HG03025 (cell line): ENCODE data around the gene NAA38.
"Not testable (repeated sequence)": the region's sequence is repeated elsewhere in the genome, so short reads cannot be mapped to it uniquely, and the experiment has no call there.

Experiments
- ATAC-seq: cut with Tn5 transposase; IDR thresholded peaks from one replicate; pipeline ENCODE4 v1.9.1; 2021; ENCODE audit warnings: mild to moderate bottlenecking, moderate library complexity; ENCODE audit not compliant: unreplicated experiment, low FRiP score

NAA38 gene

GRCh38 chr17:7882629-7883028 lies 25.3 kb upstream of the NAA38 start:
- no peak for ATAC-seq

GRCh38 chr17:7882068-7882467 lies 24.7 kb upstream of the NAA38 start:
- no peak for ATAC-seq

GRCh38 chr17:7881276-7882054 lies 24.1 kb upstream of the NAA38 start:
- no peak for ATAC-seq

GRCh38 chr17:7880076-7880868 lies 22.9 kb upstream of the NAA38 start:
- ATAC-seq, result no peak

GRCh38 chr17:7878234-7878633 lies 20.9 kb upstream of the NAA38 start:
- no peak for ATAC-seq

- no peak for ATAC-seq
Observed at GRCh38 chr17:7875804-7876370, 18.5 kb upstream of the NAA38 start.

GRCh38 chr17:7873051-7873450 lies 15.7 kb upstream of the NAA38 start:
- ATAC-seq, result no peak

GRCh38 chr17:7867881-7868329 lies 10.5 kb upstream of the NAA38 start:
- no peak for ATAC-seq

GRCh38 chr17:7864995-7865650 lies 7.8 kb upstream of the NAA38 start:
- no peak for ATAC-seq

GRCh38 chr17:7864384-7864783 lies 7.0 kb upstream of the NAA38 start:
- ATAC-seq, result not testable (repeated sequence)

GRCh38 chr17:7862692-7863437 lies 5.5 kb upstream of the NAA38 start:
- ATAC-seq, result no peak

GRCh38 chr17:7859028-7859427 lies 1.7 kb upstream of the NAA38 start:
- no peak for ATAC-seq

- ATAC-seq, result no peak
Observed at GRCh38 chr17:7858522-7858810, 1.1 kb upstream of the NAA38 start.

GRCh38 chr17:7857713-7858521 lies 558 bp upstream of the NAA38 start, which contains the start of gene CYB5D1:
Gene CYB5D1, plus strand, starts transcription at chr17:7858003. Its CDS starts 132 bp downstream, at chr17:7858135.
- ATAC-seq, result peak; percentile 35

GRCh38 chr17:7856011-7856810 lies 1.1 kb downstream of the NAA38 start:
- no peak for ATAC-seq

GRCh38 chr17:7855660-7856010 lies 1.7 kb downstream of the NAA38 start:
- no peak for ATAC-seq

GRCh38 chr17:7854851-7855659 lies 2.3 kb downstream of the NAA38 start, which contains the start of gene TMEM88:
Gene TMEM88, plus strand, starts transcription at chr17:7855066. Its CDS starts 9 bp downstream, at chr17:7855075.
- ATAC-seq, result no peak
